ENCODE data around the gene CAMSAP1. TPM values are rescaled to one million over a fixed set of nuclear protein-coding genes. Genes with fewer than 3 reads are reported as not detected.
"Not testable (repeated sequence)": the region's sequence is repeated elsewhere in the genome, so short reads cannot be mapped to it uniquely, and the experiment has no call there.

Gene CAMSAP1
- polyA plus RNA-seq, 1 donor: 9.8 TPM

DNA sequence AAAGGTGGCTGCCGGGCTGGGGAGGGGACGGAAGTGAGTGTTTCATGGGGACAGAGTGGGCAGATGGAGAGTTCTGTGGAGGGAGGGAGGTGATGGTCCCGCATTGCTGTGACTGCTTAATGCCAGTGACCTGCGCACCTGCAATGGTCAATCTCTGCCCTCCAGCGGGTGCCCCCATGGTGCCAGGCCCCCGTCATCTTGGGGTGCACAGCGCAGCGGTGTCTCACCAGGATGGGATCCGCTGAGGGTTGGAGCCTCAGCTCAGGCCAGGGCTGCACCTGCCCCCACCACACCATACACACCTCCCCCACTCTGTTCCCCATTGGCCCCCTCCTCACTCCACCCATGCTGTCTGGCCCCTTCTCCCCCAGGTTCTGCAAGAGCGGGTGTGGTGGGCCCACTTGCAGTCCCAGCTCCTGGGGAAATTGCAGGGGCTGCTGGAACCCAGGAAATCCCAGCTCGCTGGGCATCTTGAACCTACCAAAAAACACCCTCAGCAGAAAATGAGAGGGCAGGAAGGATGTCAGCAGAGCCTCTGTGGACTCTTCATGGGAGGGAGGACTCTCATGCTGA lies 12.1 kb upstream of the CAMSAP1 start:
- H3K4me3 ChIP-seq (ENCODE audit: low read length): no peak overlapping the region
- no CpG with 5 or more reads among the region's 11 CpGs for WGBS (ENCODE audit: insufficient coverage, low lambda C conversion rate)
- H3K27me3 ChIP-seq (ENCODE audit: control insufficient read depth, insufficient read depth, low read length): no peaks in the 10 kb centered on the region
- peaks cover 11% of the 10 kb centered on the region for H3K36me3 ChIP-seq (ENCODE audit: control insufficient read depth, insufficient read depth, low read length)
- H3K27ac ChIP-seq (ENCODE audit: low read length): no peak overlapping the region
- no peak for DNase-seq
- peaks cover 26% of the 10 kb centered on the region for H3K9me3 ChIP-seq (ENCODE audit: control insufficient read depth, low read depth, low read length)
- no peaks in the 10 kb centered on the region for H3K4me1 ChIP-seq (ENCODE audit: control insufficient read depth, insufficient read depth, low read length)

DNA sequence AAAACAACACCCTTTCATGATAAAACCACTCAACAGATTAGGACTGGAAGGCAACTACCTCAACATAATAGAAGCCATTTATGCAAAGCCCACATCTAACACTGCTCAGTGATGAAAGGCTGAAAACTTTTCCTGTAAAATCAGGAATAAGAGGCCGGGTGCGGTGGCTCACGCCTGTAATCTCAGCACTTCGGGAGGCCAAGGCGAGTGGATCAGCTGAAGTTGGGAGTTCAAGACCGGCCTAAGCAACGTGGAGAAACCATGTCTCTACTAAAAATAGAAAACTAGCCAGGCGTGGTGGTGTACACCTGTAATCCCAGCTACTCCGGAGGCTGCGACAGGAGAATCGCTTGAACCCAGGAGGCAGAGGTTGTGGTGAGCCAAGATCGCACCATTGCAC lies 8.9 kb upstream of the CAMSAP1 start:
- H3K4me1 ChIP-seq (ENCODE audit: control insufficient read depth, insufficient read depth, low read length); H3K4me3 ChIP-seq (ENCODE audit: low read length); DNase-seq; H3K27ac ChIP-seq (ENCODE audit: low read length); H3K27me3 ChIP-seq (ENCODE audit: control insufficient read depth, insufficient read depth, low read length): not testable (repeated sequence)
- peaks cover 37% of the 10 kb centered on the region for H3K9me3 ChIP-seq (ENCODE audit: control insufficient read depth, low read depth, low read length)
- peaks cover 28% of the 10 kb centered on the region for H3K36me3 ChIP-seq (ENCODE audit: control insufficient read depth, insufficient read depth, low read length)
- WGBS (ENCODE audit: insufficient coverage, low lambda C conversion rate): no CpG with 5 or more reads among the region's 12 CpGs

DNA sequence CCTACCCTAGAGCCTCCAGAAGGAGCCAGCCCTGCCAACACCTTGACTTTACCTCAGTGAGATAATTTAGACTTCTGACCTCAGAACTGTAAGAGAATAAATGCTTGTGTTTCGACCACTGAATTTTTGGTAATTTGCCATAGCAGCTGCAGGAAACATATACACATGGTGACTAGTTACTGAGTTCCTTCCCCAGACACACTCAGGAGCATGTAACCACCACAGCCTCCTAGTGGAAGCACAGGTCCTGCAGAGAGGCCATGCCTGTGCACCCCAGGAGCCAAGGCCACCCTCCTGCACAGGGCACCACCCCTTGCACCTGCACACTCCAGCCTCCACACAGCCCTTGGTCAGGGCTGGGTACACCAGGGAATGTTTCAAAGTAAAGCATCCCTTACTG lies 7.6 kb upstream of the CAMSAP1 start:
- 100% methylated on average over 1 of the region's 1 CpG for WGBS (ENCODE audit: insufficient coverage, low lambda C conversion rate)
- Histone ChIP-seq H3K27me3 (ENCODE audit: control insufficient read depth, insufficient read depth, low read length) (no peaks in the 10 kb centered on the region), H3K9me3 (ENCODE audit: control insufficient read depth, low read depth, low read length) (peaks cover 42% of the 10 kb centered on the region), H3K36me3 (ENCODE audit: control insufficient read depth, insufficient read depth, low read length) (peaks cover 33% of the 10 kb centered on the region), H3K4me3 (ENCODE audit: low read length) (no peak overlapping the region), H3K4me1 (ENCODE audit: control insufficient read depth, insufficient read depth, low read length) (no peaks in the 10 kb centered on the region), H3K27ac (ENCODE audit: low read length) (no peak overlapping the region)
- no peak for DNase-seq

DNA sequence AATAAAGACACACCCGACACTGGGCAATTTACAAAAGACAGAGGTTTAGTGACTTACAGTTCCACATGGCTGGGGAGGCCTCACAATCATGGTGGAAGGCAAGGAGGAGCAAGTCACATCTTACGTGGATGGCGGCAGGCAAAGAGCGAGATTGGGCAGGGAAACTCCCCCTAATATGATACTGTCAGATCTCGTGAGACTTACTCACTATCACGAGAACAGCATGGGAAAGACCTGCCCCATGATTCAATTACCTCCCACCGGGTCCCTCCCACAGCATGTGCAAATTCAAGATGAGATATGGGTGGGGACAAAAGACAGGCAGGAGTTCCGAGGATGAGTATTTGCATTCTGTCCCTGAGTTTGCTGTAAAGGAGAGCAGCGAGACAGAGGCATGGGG lies 3.9 kb upstream of the CAMSAP1 start:
- H3K4me3 ChIP-seq (ENCODE audit: low read length); H3K4me1 ChIP-seq (ENCODE audit: control insufficient read depth, insufficient read depth, low read length); DNase-seq; H3K27me3 ChIP-seq (ENCODE audit: control insufficient read depth, insufficient read depth, low read length); H3K27ac ChIP-seq (ENCODE audit: low read length): not testable (repeated sequence)
- no CpG with 5 or more reads among the region's 9 CpGs for WGBS (ENCODE audit: insufficient coverage, low lambda C conversion rate)
- peaks cover 33% of the 10 kb centered on the region for H3K36me3 ChIP-seq (ENCODE audit: control insufficient read depth, insufficient read depth, low read length)
- peaks cover 26% of the 10 kb centered on the region for H3K9me3 ChIP-seq (ENCODE audit: control insufficient read depth, low read depth, low read length)

DNA sequence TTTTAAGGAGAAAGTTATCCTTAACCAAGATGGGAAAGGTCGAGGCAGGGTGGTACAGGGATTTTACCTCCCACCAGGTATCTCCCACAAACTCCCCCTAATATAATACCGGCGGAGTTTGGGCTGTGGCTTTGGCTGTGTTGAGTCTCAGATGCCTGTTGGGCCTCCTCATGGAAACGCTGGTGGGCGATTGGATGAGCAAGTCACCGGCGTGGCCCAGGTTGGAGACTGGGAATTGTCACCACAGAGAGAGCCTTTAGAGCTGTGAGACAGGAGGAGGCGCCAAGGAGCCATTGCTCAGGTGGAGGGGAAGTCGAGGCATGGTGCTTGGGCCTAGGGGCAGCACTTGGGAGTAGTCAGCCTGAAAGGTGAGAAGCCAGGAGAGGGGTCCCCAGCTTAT lies 3.4 kb upstream of the CAMSAP1 start:
- no CpG with 5 or more reads among the region's 9 CpGs for WGBS (ENCODE audit: insufficient coverage, low lambda C conversion rate)
- Histone ChIP-seq H3K9me3 (ENCODE audit: control insufficient read depth, low read depth, low read length) (peaks cover 26% of the 10 kb centered on the region), H3K27me3 (ENCODE audit: control insufficient read depth, insufficient read depth, low read length) (no peaks in the 10 kb centered on the region), H3K4me1 (ENCODE audit: control insufficient read depth, insufficient read depth, low read length) (no peaks in the 10 kb centered on the region), H3K36me3 (ENCODE audit: control insufficient read depth, insufficient read depth, low read length) (peaks cover 33% of the 10 kb centered on the region), H3K27ac (ENCODE audit: low read length) (no peak overlapping the region), H3K4me3 (ENCODE audit: low read length) (no peak overlapping the region)
- DNase-seq: no peak

DNA sequence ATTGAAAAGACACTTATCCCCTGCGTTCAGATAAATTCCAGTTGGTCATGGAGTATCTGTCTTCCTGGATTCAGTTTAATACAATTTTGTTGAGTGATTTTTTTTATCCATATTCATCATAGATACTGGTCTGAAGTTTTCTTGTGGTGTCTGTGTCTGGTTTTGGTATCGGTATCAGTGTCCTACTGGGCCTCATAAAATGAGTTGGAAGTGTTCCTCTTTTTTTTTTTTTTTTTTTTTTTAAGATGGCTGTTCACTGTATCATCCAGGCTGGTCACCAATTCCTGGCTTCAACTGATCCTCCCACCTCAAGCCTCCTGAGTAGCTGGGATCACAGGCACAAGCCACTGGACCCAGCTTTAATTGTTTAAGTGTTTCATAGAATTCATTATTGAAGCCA lies 2.9 kb upstream of the CAMSAP1 start:
- Histone ChIP-seq H3K36me3 (ENCODE audit: control insufficient read depth, insufficient read depth, low read length) (peaks cover 30% of the 10 kb centered on the region), H3K27ac (ENCODE audit: low read length) (no peak overlapping the region), H3K9me3 (ENCODE audit: control insufficient read depth, low read depth, low read length) (peaks cover 24% of the 10 kb centered on the region), H3K4me1 (ENCODE audit: control insufficient read depth, insufficient read depth, low read length) (no peaks in the 10 kb centered on the region), H3K27me3 (ENCODE audit: control insufficient read depth, insufficient read depth, low read length) (no peaks in the 10 kb centered on the region), H3K4me3 (ENCODE audit: low read length) (no peak overlapping the region)
- 100% methylated on average over 1 of the region's 2 CpGs for WGBS (ENCODE audit: insufficient coverage, low lambda C conversion rate)
- DNase-seq: no peak

DNA sequence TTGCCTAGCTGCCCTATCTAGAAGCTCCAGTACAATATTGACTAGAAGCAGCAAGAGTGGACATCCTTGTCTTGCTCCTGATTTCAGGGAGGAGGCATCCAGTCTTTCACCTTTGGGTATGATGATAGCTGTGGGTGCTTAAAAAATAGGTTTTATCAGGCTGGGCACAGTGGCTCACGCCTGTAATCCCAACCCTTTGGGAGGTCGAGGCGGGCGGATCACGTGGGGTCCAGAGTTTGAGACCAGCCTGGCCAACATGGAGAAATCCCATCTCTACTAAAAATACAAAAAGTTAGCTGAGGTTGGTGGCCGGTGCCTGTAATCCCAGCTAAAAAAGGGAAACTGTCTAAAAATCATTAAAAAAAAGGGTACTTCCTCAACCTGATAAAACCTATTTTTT lies 2.0 kb upstream of the CAMSAP1 start:
- Histone ChIP-seq H3K27me3 (ENCODE audit: control insufficient read depth, insufficient read depth, low read length) (no peaks in the 10 kb centered on the region), H3K4me3 (ENCODE audit: low read length) (no peak overlapping the region), H3K27ac (ENCODE audit: low read length) (no peak overlapping the region), H3K36me3 (ENCODE audit: control insufficient read depth, insufficient read depth, low read length) (peaks cover 23% of the 10 kb centered on the region), H3K4me1 (ENCODE audit: control insufficient read depth, insufficient read depth, low read length) (no peaks in the 10 kb centered on the region), H3K9me3 (ENCODE audit: control insufficient read depth, low read depth, low read length) (peaks cover 20% of the 10 kb centered on the region)
- no peak for DNase-seq
- no CpG with 5 or more reads among the region's 6 CpGs for WGBS (ENCODE audit: insufficient coverage, low lambda C conversion rate)

DNA sequence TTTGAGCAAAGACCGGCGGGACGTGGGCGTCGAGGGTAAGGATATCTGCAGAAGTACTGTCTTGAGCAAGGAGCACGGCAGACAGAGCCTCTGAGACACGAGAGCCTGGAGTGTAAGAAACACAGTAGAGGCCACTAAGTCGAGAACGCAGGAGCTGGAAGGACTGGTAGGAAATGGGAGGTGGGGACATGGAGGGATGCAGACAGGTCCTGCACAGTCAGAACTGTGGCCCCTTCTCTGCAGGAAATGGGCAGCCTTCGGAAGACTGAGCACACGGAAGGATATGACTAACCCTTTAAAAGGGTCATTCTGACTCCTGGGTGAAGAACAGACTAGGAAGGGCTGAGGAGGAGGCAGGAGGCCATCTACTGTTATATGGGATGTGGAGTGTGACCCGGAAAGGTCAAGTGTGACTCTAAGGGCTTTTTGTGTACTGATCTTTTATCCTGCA lies 1.4 kb upstream of the CAMSAP1 start:
- Histone ChIP-seq H3K9me3 (ENCODE audit: control insufficient read depth, low read depth, low read length) (peaks cover 17% of the 10 kb centered on the region), H3K27me3 (ENCODE audit: control insufficient read depth, insufficient read depth, low read length) (no peaks in the 10 kb centered on the region), H3K36me3 (ENCODE audit: control insufficient read depth, insufficient read depth, low read length) (peaks cover 20% of the 10 kb centered on the region), H3K4me1 (ENCODE audit: control insufficient read depth, insufficient read depth, low read length) (no peaks in the 10 kb centered on the region), H3K27ac (ENCODE audit: low read length) (no peak overlapping the region), H3K4me3 (ENCODE audit: low read length) (no peak overlapping the region)
- WGBS (ENCODE audit: insufficient coverage, low lambda C conversion rate): 94% methylated on average over 3 of the region's 12 CpGs
- no peak for DNase-seq

DNA sequence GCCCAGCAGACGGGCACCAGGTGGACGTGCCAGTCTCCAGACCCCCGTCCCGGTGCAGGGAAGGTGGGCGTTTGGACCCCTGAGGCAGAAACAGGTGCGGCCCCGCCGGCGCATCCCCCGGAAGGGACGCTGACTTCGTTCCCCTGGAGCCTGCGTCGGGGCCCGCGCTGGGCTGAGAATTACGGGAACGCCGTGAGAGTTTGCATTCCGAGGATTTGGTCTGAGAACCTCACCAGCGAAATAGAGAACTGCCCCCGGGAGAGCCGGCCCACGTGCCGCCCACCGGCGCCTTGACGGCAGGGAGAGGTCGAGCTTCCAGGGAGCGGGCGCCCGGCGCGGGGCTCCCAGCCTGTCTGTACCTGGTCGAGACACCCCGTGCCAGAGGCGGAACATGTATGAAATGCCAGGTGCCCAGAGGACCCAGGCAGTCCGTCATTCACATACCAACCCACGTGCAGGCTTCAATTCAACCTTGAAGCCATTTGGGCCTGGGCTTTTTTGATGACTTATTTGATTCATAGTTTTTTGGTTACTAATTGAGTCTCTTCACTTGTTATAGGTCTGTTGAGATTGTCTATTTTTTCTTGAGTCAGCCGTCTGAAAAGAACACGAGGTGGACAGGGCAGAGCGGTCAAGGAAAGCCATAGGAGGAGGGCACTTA lies 877 bp upstream of the CAMSAP1 start:
- no CpG with 5 or more reads among the region's 42 CpGs for WGBS (ENCODE audit: insufficient coverage, low lambda C conversion rate)

DNA sequence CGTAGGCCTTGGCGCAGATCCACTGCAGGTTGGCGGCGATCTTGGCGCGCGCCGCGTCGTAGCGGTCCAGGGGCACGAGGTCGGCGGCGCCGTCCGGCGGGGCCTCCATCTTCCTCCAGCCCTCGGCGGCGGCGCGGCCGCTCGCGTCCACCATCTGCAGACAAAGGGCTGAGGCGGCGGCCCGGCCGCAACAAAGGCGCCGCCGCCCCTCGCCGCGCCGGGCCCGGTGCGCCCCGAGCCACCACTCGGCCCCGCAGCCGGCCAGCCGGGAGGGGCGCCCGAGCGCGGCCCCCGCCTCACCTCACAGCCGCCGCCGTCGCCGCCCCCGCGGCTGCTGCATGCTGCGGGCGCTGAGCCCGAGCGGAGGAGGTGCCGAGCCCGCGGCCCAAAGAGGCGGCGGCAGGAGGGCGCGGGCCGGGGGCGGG lies 328 bp downstream of the CAMSAP1 start:
- no CpG with 5 or more reads among the region's 69 CpGs for WGBS (ENCODE audit: insufficient coverage, low lambda C conversion rate)

More for the DNA sequence above, 877 bp upstream of the CAMSAP1 start:
- Histone ChIP-seq H3K36me3 (ENCODE audit: control insufficient read depth, insufficient read depth, low read length) (peaks cover 15% of the 10 kb centered on the region), H3K27me3 (ENCODE audit: control insufficient read depth, insufficient read depth, low read length) (no peaks in the 10 kb centered on the region), H3K4me1 (ENCODE audit: control insufficient read depth, insufficient read depth, low read length) (no peaks in the 10 kb centered on the region), H3K9me3 (ENCODE audit: control insufficient read depth, low read depth, low read length) (peaks cover 17% of the 10 kb centered on the region), H3K4me3 (ENCODE audit: low read length) (peak overlapping the region; percentile 59), H3K27ac (ENCODE audit: low read length) (no peak overlapping the region)
- DNase-seq: no peak

More for the DNA sequence above, 328 bp downstream of the CAMSAP1 start:
- Histone ChIP-seq H3K36me3 (ENCODE audit: control insufficient read depth, insufficient read depth, low read length) (peaks cover 13% of the 10 kb centered on the region), H3K27me3 (ENCODE audit: control insufficient read depth, insufficient read depth, low read length) (no peaks in the 10 kb centered on the region), H3K9me3 (ENCODE audit: control insufficient read depth, low read depth, low read length) (peaks cover 10% of the 10 kb centered on the region), H3K4me3 (ENCODE audit: low read length) (no peak overlapping the region), H3K4me1 (ENCODE audit: control insufficient read depth, insufficient read depth, low read length) (no peaks in the 10 kb centered on the region), H3K27ac (ENCODE audit: low read length) (no peak overlapping the region)
- peak in 1 of 2 donors; percentile 48 for DNase-seq

Measured in large intestine (tissue), 3 donors.